Measurements from ENCODE around the gene EPHA8. TPM values are rescaled to one million over a fixed set of nuclear protein-coding genes. Genes with fewer than 3 reads are reported as not detected.
A peak's percentile ranks its signal among the peaks of the same experiment; 100 is the strongest.

EPHA8 gene
- not detected for total RNA-seq
- long read RNA-seq, result 0 reads

DNA sequence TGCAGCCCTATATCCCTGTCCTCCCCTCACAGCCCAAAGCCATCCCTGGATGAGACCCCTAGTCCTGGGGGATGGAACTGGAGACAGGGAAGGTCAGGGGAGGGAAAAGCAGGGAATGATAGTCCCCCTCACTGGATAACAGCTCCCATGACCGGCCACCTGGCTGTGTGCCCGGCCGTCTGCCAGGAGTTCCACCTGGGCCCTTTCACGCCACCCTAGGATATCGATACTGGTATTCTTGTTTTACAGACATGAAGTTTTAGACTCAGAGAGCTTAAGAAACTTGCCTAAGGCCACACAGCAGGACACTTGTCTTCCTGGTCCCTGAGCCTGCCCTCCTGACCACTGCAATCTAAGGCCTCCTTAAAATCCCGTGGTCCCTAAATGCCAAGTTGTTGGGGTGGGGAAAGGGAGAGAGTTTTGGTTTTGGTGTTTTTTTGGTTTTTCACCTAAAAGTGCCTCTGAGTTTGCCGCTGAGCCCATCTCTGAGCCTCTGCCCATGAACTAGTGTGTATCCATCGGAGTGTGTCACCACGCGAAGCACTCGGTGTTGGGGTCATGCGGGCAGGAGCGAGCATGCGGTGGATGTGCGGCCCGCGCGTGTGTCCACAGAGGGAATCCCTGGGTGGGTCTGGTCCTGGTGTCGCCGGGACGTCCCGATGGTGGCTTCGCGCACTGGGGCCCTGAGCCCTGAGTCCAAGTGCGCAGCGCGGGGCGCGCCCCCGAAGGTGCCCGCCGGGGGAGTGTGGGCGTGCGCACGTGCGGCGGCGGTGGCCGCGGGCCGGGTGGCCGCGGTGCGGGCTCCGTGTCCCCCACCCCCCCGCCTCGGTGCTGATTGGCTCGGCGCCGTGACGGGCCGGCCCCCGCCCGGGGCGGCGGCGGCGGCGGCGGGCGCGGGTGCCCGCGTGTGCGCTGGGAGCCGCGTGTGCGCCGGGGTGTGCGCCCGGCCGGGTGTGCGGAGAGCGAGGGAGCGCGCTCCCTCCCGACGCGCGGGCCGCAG lies at the start of gene EPHA8:
Gene EPHA8 (plus strand): TSS at position 906 of the 1,000 bp plus-strand sequence. CDS start 147 bp downstream, outside the sequence.
- intact Hi-C loops (cut with micrococcal nuclease), result no loop called here
- ATAC-seq, result no peak
- no peak for DNase-seq

- DNase-seq, result no peak
- no peak for ATAC-seq
- intact Hi-C loops (cut with micrococcal nuclease), result no loop called here
Observed at GRCh38 chr1:22516906-22517571, 46.2 kb upstream of the EPHA8 start.

DNA sequence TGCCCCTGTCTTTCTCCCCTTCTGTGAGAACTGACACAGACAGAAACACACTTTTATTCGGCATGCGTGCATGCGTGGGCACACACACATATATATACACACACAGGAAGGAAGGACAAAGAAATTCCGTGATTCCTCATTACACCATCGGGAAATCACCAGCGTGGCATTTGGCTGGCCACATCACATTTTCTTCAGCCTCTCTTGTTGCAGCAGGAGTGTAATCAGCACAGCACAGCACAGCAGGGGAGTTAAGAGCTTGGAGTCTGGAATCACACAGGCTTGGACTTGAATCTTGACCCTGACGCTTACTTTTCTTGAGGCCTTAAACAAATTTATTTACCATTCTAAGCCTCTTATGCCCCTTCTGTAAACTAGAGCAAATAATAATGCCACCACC lies 45.3 kb upstream of the EPHA8 start:
- intact Hi-C loops (cut with micrococcal nuclease), result no loop called here
- no peak for ATAC-seq

DNA sequence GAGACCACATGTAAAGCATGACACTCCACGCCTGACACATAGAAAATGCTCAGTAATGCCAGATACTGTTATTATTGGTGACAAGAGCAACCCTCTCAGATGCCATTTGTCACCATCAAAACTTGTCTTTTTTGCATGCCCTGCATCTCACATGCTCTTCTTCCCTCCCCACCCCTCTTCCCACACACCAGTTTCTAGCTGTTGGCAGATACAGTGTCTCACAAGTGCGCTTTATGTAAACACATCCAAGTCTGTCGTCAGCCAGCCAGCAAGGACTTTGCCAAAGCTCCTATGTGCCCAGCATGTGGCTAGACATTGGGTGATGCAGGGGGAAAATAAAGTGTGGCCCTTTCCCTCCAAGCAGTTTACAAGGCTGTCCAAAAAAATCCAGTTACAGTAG lies 44.9 kb upstream of the EPHA8 start:
- DNase-seq (no peak), ATAC-seq (peak; percentile 63)
- intact Hi-C loops (cut with micrococcal nuclease), result no loop called here

More for the DNA sequence above, 45.3 kb upstream of the EPHA8 start:
- no peak for DNase-seq

- no peak for ATAC-seq
- intact Hi-C loops (cut with micrococcal nuclease), result no loop called here
- DNase-seq, result no peak
Observed at GRCh38 chr1:22520871-22521270, 42.4 kb upstream of the EPHA8 start.

GRCh38 chr1:22521692-22522091 lies 41.6 kb upstream of the EPHA8 start:
- DNase-seq (no peak), ATAC-seq (no peak)
- intact Hi-C loops (cut with micrococcal nuclease), result no loop called here

- no peak for DNase-seq
- ATAC-seq, result no peak
- intact Hi-C loops (cut with micrococcal nuclease), result no loop called here
Observed at GRCh38 chr1:22522221-22522743, 41.0 kb upstream of the EPHA8 start.

- intact Hi-C loops (cut with micrococcal nuclease), result no loop called here
- ATAC-seq (no peak), DNase-seq (no peak)
Observed at GRCh38 chr1:22524481-22524880, 38.8 kb upstream of the EPHA8 start.

GRCh38 chr1:22525211-22525610 lies 38.1 kb upstream of the EPHA8 start:
- intact Hi-C loops (cut with micrococcal nuclease), result no loop called here
- DNase-seq, result no peak
- ATAC-seq, result no peak

DNA sequence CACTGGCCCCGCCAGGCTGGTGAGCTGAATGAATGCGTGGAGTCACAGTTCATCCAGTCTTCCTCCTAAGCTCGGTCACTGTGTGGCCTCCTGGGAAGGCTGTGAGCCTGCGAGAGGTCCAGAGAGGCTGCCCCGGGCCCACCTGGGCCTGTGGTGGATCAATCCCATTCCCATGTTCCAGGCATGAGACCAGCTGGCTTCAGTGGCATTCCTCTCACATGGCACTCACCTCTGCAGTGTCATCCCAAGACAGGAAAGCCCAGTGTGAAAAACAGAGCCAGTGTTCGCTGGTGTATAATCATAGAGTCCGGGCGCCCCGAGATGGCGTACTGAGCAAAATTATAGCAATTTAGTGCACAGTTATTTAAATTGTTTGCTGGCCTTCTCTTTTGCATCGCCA lies 37.6 kb upstream of the EPHA8 start:
- intact Hi-C loops (cut with micrococcal nuclease), result no loop called here
- ATAC-seq (no peak), DNase-seq (no peak)

DNA sequence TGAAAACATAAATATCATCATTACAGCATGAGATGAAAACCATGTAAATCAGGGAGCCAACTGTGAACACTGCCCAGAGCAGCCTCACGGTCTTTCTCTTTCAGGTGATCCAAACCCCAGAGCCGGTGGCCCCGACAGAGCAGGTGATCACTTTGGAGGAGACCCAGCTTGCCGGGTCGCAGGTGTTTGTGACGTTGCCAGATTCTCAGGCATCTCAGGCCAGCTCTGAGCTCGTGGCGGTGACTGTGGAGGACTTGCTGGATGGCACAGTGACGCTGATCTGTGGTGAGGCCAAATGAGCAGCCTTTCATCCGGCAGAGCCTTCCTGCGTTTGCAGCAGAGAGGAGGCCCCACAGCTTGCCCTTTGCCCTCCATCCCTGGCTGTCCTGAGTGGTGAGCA lies 37.2 kb upstream of the EPHA8 start:
- ATAC-seq (no peak), DNase-seq (no peak)
- intact Hi-C loops (cut with micrococcal nuclease), result no loop called here

DNA sequence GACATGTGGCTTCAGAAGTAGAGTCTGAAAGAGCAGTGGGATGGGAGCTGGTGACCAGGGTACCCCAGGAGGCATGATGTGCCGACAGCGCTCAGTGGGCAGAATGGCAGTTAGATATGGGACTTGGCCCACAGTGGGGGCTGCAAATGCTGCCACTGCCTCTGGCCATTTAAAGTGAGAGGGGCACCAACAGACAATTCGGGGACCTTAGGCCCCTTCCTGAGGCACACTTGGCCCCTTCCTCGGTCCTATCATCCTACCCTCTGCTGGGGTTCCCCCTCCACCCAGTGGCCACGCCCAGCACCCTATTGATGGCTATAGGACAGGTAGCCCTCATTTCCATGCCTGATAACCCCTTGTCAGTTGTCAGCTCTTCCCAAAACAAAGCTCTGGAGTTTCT lies 36.6 kb upstream of the EPHA8 start:
- ATAC-seq (no peak), DNase-seq (no peak)
- intact Hi-C loops (cut with micrococcal nuclease), result no loop called here

DNA sequence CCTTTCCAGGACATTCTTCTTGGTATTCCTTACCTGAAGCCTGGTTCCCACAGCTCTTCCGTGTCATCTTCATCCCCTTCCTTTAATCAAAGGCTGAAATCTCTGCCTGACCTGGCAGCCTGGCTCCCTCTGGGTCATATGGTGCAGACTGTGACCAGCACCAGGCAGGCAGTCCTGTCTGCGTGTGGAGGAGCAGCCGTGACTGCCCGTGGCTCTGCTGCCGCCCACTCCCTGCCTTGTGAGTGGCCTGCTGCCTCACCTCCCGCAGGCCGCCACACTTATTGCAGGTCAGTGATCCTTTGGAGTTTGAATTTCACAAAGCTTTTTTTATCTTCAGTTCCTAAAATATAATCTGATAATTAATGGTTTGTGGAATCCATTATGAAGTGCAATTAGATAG lies 36.2 kb upstream of the EPHA8 start:
- intact Hi-C loops (cut with micrococcal nuclease), result no loop called here
- no peak for DNase-seq
- no peak for ATAC-seq

GRCh38 chr1:22527555-22528296 lies 35.6 kb upstream of the EPHA8 start:
- ATAC-seq (no peak), DNase-seq (no peak)
- intact Hi-C loops (cut with micrococcal nuclease), result no loop called here

GRCh38 chr1:22528451-22528850 lies 34.8 kb upstream of the EPHA8 start:
- intact Hi-C loops (cut with micrococcal nuclease), result no loop called here
- no peak for ATAC-seq
- no peak for DNase-seq

DNA sequence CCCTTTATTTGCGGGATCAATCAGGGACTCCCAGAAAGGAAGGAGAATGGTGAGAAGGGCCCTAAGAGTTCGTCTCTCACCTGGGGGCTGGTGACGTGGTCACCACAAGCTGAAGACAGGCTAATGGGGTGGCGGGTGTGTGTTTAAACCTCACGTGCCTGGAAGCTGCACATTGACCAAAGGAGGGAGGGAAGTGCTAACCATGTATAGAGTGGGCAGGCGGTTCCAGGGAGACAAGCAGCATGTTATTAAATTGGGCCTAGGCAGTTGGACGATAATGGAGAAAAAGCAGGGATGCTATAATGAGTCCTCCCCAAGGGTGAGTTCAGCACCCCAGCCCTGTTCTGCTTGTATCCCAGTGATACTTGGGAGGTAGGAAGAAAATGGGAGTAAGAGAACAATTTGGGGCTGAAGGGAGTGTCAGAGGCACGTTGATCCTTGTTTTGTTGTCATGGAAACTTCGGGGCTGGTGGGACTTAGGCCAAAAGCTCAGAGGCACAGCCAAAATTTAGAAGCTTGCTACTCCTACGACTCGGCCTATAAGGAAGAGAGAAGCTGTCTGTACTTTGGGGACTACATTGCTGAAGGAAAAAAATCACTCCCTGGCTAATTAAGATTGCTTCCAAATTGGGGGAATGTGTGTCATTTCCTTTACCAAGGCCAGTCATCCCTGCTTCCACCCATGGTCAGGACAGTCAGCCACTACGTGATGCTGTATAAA lies 33.2 kb upstream of the EPHA8 start:
- no peak for DNase-seq
- ATAC-seq, result peak; percentile 75
- intact Hi-C loops (cut with micrococcal nuclease), result no loop called here

DNA sequence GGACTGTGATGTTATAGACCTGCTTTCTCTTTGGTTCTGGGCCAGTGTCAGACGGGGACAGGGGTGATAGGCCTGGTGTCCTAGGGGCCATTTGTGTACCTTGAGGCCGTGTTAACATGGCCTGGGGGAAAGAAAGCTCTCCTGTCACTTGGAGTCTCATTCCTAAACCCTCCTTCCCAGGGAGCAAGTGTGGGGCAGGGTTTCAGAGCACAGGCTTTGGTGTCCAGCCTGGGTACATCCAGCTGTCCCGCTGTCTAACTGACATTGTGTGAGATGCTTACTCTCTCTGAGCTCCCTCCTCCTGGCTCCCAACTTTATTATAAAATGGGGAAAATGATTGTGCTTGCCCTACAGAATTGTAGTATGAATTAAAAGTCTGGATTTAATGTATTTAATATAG lies 32.6 kb upstream of the EPHA8 start:
- DNase-seq (no peak), ATAC-seq (peak; percentile 9)
- intact Hi-C loops (cut with micrococcal nuclease), result no loop called here

DNA sequence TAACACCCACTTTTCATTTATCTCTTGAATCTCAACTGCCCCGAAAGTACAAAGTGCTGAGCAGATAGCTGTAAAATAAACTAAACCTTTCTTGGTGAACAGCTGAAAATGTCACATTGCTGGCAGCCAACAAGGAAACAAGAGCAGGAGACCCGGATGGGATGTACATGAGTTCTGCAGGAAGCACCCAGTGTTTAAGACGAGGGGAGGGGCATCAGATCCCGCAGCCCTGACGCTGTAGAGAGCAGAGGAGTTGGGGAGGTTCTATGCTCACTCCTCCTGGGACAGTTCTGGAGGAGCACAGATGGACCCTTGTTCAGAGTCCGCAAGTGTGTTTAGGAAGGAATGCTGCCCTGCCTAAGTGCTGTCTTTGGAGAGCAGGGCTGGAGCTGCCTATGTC lies 32.0 kb upstream of the EPHA8 start:
- DNase-seq (no peak), ATAC-seq (peak; percentile 37)
- intact Hi-C loops (cut with micrococcal nuclease), result no loop called here

Measured in left ventricle myocardium superior (tissue), 1 donor.